GM23338 (cell line): ENCODE measurements around the gene DTL. TPM values are rescaled to one million over a fixed set of nuclear protein-coding genes. Genes with fewer than 3 reads are reported as not detected.

Experiments
- ATAC-seq: fragments of 200-7000 bp; cut with Tn5 transposase; 3 replicates; pipeline ENCODE4 v1.9.1; 2020
- DNase-seq: peaks from one replicate; pipeline ENCODE4 v3.0.0-alpha.2; 2015; ENCODE audit warnings: low spot score
- H2AFZ ChIP-seq: fragments of 200-600 bp; sonication (generic); 2 replicates; pipeline ENCODE4 v1.8.0; 2016; ENCODE audit warnings: antibody characterized with exemption, mild to moderate bottlenecking, moderate library complexity
- H3F3A ChIP-seq: fragments of 200-600 bp; sonication (generic); replicated peaks from 2 replicates; pipeline ENCODE4 v1.8.0; 2017; ENCODE audit warnings: antibody characterized with exemption, mixed run types, low read depth
- H3K27ac ChIP-seq: fragments of 200-600 bp; sonication (generic); 2 replicates; pipeline ENCODE4 v1.6.1; 2016; ENCODE audit warnings: low read depth
- H3K27me3 ChIP-seq: fragments of 200-600 bp; sonication (generic); 2 replicates; pipeline ENCODE4 v1.8.0; 2016; ENCODE audit warnings: mild to moderate bottlenecking, mixed run types, moderate library complexity; ENCODE audit not compliant: insufficient read depth
- H3K36me3 ChIP-seq: fragments of 200-600 bp; sonication (generic); 2 replicates; pipeline ENCODE4 v1.8.0; 2016; ENCODE audit warnings: mild to moderate bottlenecking; ENCODE audit not compliant: insufficient read depth
- H3K4me1 ChIP-seq: fragments of 200-600 bp; sonication (generic); 2 replicates; pipeline ENCODE4 v1.8.0; 2016; ENCODE audit warnings: mild to moderate bottlenecking, moderate library complexity; ENCODE audit not compliant: insufficient read depth
- H3K4me2 ChIP-seq: fragments of 200-600 bp; sonication (generic); 2 replicates; pipeline ENCODE4 v1.7.1; 2017; ENCODE audit warnings: mixed run types
- H3K4me3 ChIP-seq: fragments of 200-600 bp; sonication (generic); 2 replicates; pipeline ENCODE4 v1.6.1; 2016; ENCODE audit warnings: mixed run types
- H3K79me2 ChIP-seq: fragments of 200-600 bp; sonication (generic); replicated peaks from 2 replicates; pipeline ENCODE4 v1.8.0; 2017; ENCODE audit warnings: mild to moderate bottlenecking; ENCODE audit not compliant: insufficient read depth
- H3K9me2 ChIP-seq: fragments of 200-600 bp; sonication (generic); 2 replicates; pipeline ENCODE4 v1.8.0; 2017; ENCODE audit not compliant: insufficient read depth
- H4K20me1 ChIP-seq: fragments of 200-600 bp; sonication (generic); replicated peaks from 2 replicates; pipeline ENCODE4 v1.8.0; 2017; ENCODE audit warnings: mild to moderate bottlenecking; ENCODE audit not compliant: insufficient read depth
- H3K27ac Mint-ChIP-seq: 2 replicates; pipeline ENCODE4 v1.8.0; 2020; ENCODE audit warnings: inconsistent platforms, mild to moderate bottlenecking, moderate library complexity, mixed read lengths
- H3K27me3 Mint-ChIP-seq: 3 replicates; pipeline ENCODE4 v1.8.0; 2022; ENCODE audit warnings: low read depth, mild to moderate bottlenecking, moderate library complexity, mixed read lengths, inconsistent platforms; ENCODE audit not compliant: insufficient read depth, poor library complexity
- H3K36me3 Mint-ChIP-seq: 3 replicates; pipeline ENCODE4 v1.8.0; 2021; ENCODE audit warnings: low read depth, mild to moderate bottlenecking, inconsistent platforms, moderate library complexity, mixed read lengths
- H3K4me1 Mint-ChIP-seq: 3 replicates; pipeline ENCODE4 v1.8.0; 2020; ENCODE audit warnings: mild to moderate bottlenecking, inconsistent platforms, mixed read lengths
- H3K4me3 Mint-ChIP-seq: 3 replicates; pipeline ENCODE4 v1.8.0; 2021; ENCODE audit warnings: moderate library complexity, mild to moderate bottlenecking, inconsistent platforms, mixed read lengths
- H3K9me3 Mint-ChIP-seq: 3 replicates; pipeline ENCODE4 v1.8.0; 2020; ENCODE audit warnings: moderate library complexity, mild to moderate bottlenecking, inconsistent platforms, mixed read lengths
- CREB1 ChIP-seq: fragments of 250-450 bp; sonication (Bioruptor Pico); IDR thresholded peaks from 2 replicates; pipeline ENCODE4 v1.5.0; 2020; ENCODE audit warnings: low read depth, mild to moderate bottlenecking, moderate library complexity
- CTCF ChIP-seq, 2 experiments: fragments of 200-600 bp in 1 of 2; sonication (generic) in 1 of 2; conservative IDR thresholded peaks; 2 replicates each; pipeline versions ENCODE4 v1.5.1 to v1.6.1; 2016 to 2017; ENCODE audit warnings: antibody characterized with exemption in 2 of 2, low read depth in 2 of 2, mild to moderate bottlenecking in 2 of 2, moderate library complexity in 1 of 2
- ETS1 ChIP-seq: IDR thresholded peaks from 2 replicates; pipeline ENCODE4 v1.6.1; 2016; ENCODE audit warnings: antibody characterized with exemption
- EZH2 ChIP-seq: fragments of 200-600 bp; sonication (generic); IDR thresholded peaks from one replicate; pipeline ENCODE4 v1.8.0; 2017; ENCODE audit warnings: antibody characterized with exemption, mild to moderate bottlenecking, low read depth; ENCODE audit not compliant: unreplicated experiment
- EZH2phosphoT487 ChIP-seq: fragments of 200-600 bp; sonication (generic); IDR thresholded peaks from one replicate; pipeline ENCODE4 v1.8.1; 2018; ENCODE audit warnings: antibody characterized with exemption; ENCODE audit not compliant: unreplicated experiment
- JUNB ChIP-seq: IDR thresholded peaks from one replicate; pipeline ENCODE4 v1.6.1; 2016; ENCODE audit warnings: antibody characterized with exemption; ENCODE audit not compliant: unreplicated experiment
- NANOG ChIP-seq: IDR thresholded peaks from 2 replicates; pipeline ENCODE4 v1.6.1; 2016; ENCODE audit warnings: antibody characterized with exemption, borderline replicate concordance
- POLR2AphosphoS5 ChIP-seq: IDR thresholded peaks from 2 replicates; pipeline ENCODE4 v1.6.1; 2016; ENCODE audit warnings: antibody characterized with exemption, low read depth
- REST ChIP-seq: IDR thresholded peaks from one replicate; pipeline ENCODE4 v1.6.1; 2018; ENCODE audit warnings: antibody characterized with exemption; ENCODE audit not compliant: unreplicated experiment
- STAT1 ChIP-seq: IDR thresholded peaks from one replicate; pipeline ENCODE4 v1.6.1; 2016; ENCODE audit warnings: antibody characterized with exemption; ENCODE audit not compliant: unreplicated experiment
- ZNF114 ChIP-seq: fragments of 250-450 bp; sonication (Bioruptor Pico); IDR thresholded peaks from 2 replicates; pipeline ENCODE4 v1.5.0; 2020; ENCODE audit warnings: mild to moderate bottlenecking, moderate library complexity
- ZNF331 ChIP-seq: fragments of 250-450 bp; sonication (Bioruptor Pico); IDR thresholded peaks from 2 replicates; pipeline ENCODE4 v1.5.0; 2020; ENCODE audit warnings: low read depth, mild to moderate bottlenecking, moderate library complexity
- ZNF462 ChIP-seq: fragments of 250-450 bp; sonication (Bioruptor Pico); IDR thresholded peaks from 2 replicates; pipeline ENCODE4 v1.5.0; 2020; ENCODE audit warnings: mild to moderate bottlenecking, moderate library complexity
- polyA plus RNA-seq: library from polyadenylated mRNA; unstranded; fragments of >200 nt; fragmentation: Nextera tagmentation; extraction: Ambion mirVana; gene quantifications from 2 replicates; pipeline ENCODE4 v1.2.1, GENCODE V29; 2016
- total RNA-seq: library from RNA; depleted of rRNA; stranded (reverse); fragments of >200 nt; shearing (Covaris generic); gene quantifications from 2 replicates; pipeline ENCODE4 v1.2.3, GENCODE V29; 2014

Gene DTL
- total and polyA plus RNA-seq, 2 experiments from 2014 or later, result 26.5 to 58.8 TPM

- Mint-ChIP-seq H3K36me3 (no peaks in the 10 kb centered on the region; the same call in 2 of the 3 replicates), H3K4me1 (peaks cover 27% of the 10 kb centered on the region), H3K27me3 (no peaks in the 10 kb centered on the region), H3K4me3 (no peak overlapping the region), H3K9me3 (no peaks in the 10 kb centered on the region), H3K27ac (no peak overlapping the region)
- no peaks in the 10 kb centered on the region for H3F3A ChIP-seq
- no peaks in the 10 kb centered on the region for H3K27me3 ChIP-seq
- no peaks in the 10 kb centered on the region for H3K36me3 ChIP-seq
- H3K4me3 ChIP-seq, result no peak overlapping the region
- TF ChIP-seq STAT1 (no peak), JUNB (no peak), ZNF462 (no peak), POLR2AphosphoS5 (no peak), NANOG (no peak), ZNF331 (CRISPR knock-in tag) (no peak), EZH2phosphoT487 (no peak), CREB1 (no peak), REST (no peak), EZH2 (no peak), CTCF (conservative IDR thresholded peaks at IDR 0.05; ENCODE audit: low read depth in 2 of 2) (no peak), ZNF114 (CRISPR knock-in tag) (no peak), ETS1 (no peak)
- H2AFZ ChIP-seq, result no peak overlapping the region
- DNase-seq, result no peak
- ATAC-seq, result no peak
- H3K79me2 ChIP-seq, result no peaks in the 10 kb centered on the region
- no peak overlapping the region for H3K27ac ChIP-seq
- peaks cover 41% of the 10 kb centered on the region for H3K4me1 ChIP-seq
- no peaks in the 10 kb centered on the region for H3K9me2 ChIP-seq
- H3K4me2 ChIP-seq, result no peak overlapping the region
- H4K20me1 ChIP-seq, result peaks cover 7% of the 10 kb centered on the region; the same call in 1 of the 2 replicates
These were observed 74.2 kb downstream of the DTL start for GRCh38 chr1:212109728-212110127.
